H1 (cell line): ENCODE measurements around the gene MED17. TPM values are rescaled to one million over a fixed set of nuclear protein-coding genes. Genes with fewer than 3 reads are reported as not detected.

Source experiments
- CTBP2 ChIP-seq: IDR thresholded peaks from 2 replicates; pipeline ENCODE4 v1.7.0; 2011; ENCODE audit warnings: borderline replicate concordance, mild to moderate bottlenecking, moderate library complexity, mixed read lengths, low read length; ENCODE audit not compliant: insufficient read depth, insufficient read length
- NANOG ChIP-seq: IDR thresholded peaks from 2 replicates; pipeline ENCODE4 v1.6.1; 2011; ENCODE audit warnings: low read length, low read depth, mild to moderate bottlenecking, inconsistent platforms; ENCODE audit not compliant: insufficient read depth, poor library complexity, severe bottlenecking
- POU5F1 ChIP-seq: IDR thresholded peaks from 2 replicates; pipeline ENCODE4 v1.6.1; 2011; ENCODE audit warnings: low read depth, mild to moderate bottlenecking, low read length, moderate library complexity
- YY1 ChIP-seq: IDR thresholded peaks from 2 replicates; pipeline ENCODE4 v1.6.1; 2011; ENCODE audit warnings: low read depth, mild to moderate bottlenecking, low read length
- polyA plus RNA-seq, 7 experiments: library from polyadenylated mRNA; depleted of rRNA in 3 of 7; stranded (reverse) in 5 of 7; unstranded in 2 of 7; fragments of >200 nt in 5 of 7; fragments of 200-250 nt in 2 of 7; gene quantifications; 1 replicate in 5 of 7; 2 replicates in 1 of 7; 4 replicates in 1 of 7; pipeline versions ENCODE4 v1.2.1 to v1.2.3, GENCODE V29; 2011 to 2013; ENCODE audit warnings: missing spikeins in 2 of 7, mixed read lengths in 2 of 7
- total RNA-seq: library from RNA; stranded (reverse); fragmentation: NEBNext Ultra II Directional; extraction: Animal tissue kit (Norgen Biotek cat#: 25700); gene quantifications from 2 replicates; pipeline ENCODE4 v1.2.1, GENCODE V29; 2021
- TF ChIP-seq, protein P1 (sequence below), 3 experiments: IDR thresholded peaks; 1 replicate in 2 of 3; 2 replicates in 1 of 3; pipeline versions ENCODE4 v1.5.1 to v1.6.1; 2011; ENCODE audit warnings: low read length in 3 of 3, mild to moderate bottlenecking in 3 of 3, inconsistent platforms in 2 of 3, low read depth in 1 of 3, moderate library complexity in 1 of 3; ENCODE audit not compliant: insufficient read depth in 1 of 3; ENCODE audit errors: control extremely low read depth in 1 of 3

The MED17 gene
- total and polyA plus RNA-seq, 2 of the 8 experiments (the other 6 are each of a cell fraction or from before 2014, with no cell fraction given), result 8.8 to 33.7 TPM

DNA sequence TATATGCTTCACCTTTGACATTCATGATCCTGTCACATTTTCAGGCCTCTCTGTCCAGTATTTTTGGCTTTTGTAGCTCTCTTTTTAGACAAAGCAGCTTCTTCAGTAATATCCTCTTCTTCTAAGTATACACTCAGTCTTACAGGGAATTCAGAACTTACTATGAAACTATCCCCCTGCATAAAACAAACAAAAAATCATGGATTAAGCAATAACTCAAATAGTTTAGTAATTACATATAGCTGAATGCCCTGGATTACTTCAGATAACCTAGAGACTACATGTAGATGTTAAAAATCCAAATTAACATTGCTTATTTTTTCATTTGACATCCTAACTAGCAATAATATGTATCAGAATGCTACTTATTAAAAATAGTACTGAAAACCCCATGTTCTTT lies 48.0 kb upstream of the MED17 start (continued):
- TF ChIP-seq CTBP2 (no peak), POU5F1 (no peak), YY1 (no peak), NANOG (no peak)
- TF ChIP-seq, protein P1, sequence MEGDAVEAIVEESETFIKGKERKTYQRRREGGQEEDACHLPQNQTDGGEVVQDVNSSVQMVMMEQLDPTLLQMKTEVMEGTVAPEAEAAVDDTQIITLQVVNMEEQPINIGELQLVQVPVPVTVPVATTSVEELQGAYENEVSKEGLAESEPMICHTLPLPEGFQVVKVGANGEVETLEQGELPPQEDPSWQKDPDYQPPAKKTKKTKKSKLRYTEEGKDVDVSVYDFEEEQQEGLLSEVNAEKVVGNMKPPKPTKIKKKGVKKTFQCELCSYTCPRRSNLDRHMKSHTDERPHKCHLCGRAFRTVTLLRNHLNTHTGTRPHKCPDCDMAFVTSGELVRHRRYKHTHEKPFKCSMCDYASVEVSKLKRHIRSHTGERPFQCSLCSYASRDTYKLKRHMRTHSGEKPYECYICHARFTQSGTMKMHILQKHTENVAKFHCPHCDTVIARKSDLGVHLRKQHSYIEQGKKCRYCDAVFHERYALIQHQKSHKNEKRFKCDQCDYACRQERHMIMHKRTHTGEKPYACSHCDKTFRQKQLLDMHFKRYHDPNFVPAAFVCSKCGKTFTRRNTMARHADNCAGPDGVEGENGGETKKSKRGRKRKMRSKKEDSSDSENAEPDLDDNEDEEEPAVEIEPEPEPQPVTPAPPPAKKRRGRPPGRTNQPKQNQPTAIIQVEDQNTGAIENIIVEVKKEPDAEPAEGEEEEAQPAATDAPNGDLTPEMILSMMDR (IDR thresholded peaks at IDR 0.05; ENCODE audit: control extremely low read depth in 1 of 3, insufficient read depth in 1 of 3, low read depth in 1 of 3, low read length in 3 of 3), result no peak
